GM21786 (cell line): ENCODE data around the gene SMURF1.
"Not testable (repeated sequence)": the region's sequence is repeated elsewhere in the genome, so short reads cannot be mapped to it uniquely, and the experiment has no call there.

Experiments
- ATAC-seq: cut with Tn5 transposase; IDR thresholded peaks from one replicate; pipeline ENCODE4 v1.9.1; 2021; ENCODE audit not compliant: unreplicated experiment

The SMURF1 gene

DNA sequence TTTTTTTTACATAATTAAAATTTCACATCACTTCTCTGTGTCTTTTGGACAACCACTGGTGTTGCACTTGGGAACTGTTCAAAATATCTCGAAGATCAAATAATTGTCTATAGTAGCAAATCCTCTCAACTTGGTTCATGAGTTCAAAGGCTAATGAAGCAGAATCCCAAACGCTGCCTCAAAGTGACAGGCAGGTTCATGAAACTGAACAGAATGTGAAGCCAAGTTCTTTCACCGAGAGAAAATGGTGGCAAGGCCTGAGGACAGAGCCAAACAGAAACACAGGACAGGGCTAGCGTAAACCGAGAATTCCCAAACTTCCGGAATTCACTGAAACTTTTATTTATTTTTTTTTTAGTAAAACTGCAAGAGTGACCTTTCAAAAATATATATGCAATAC is 21.1 kb downstream of the SMURF1 start:
- no peak for ATAC-seq

DNA sequence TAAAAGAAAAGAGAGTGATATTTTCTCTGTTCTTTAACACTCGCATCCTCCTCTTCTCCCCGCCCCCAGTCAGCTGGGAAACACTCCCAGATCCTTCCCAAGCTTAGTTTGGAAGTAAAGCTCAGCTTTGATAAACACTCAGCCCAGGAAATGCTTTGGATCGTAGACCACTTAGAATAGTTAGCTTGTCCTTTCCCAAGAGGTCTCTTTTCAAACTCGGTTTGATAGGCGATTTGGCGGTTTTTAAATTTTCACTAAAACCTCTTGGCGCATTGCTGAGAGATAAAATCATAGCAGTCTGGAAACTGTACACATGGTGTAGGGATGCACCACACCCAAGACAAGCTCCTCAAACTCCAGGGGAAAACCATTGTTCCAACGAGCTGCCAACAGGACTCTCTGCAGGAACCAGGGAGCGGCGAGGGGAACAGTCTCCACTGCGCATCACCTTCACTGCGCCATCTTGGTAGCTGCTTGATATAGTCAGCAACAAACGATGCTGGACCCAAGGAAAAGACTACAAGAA is 22.3 kb downstream of the SMURF1 start:
- no peak for ATAC-seq

DNA sequence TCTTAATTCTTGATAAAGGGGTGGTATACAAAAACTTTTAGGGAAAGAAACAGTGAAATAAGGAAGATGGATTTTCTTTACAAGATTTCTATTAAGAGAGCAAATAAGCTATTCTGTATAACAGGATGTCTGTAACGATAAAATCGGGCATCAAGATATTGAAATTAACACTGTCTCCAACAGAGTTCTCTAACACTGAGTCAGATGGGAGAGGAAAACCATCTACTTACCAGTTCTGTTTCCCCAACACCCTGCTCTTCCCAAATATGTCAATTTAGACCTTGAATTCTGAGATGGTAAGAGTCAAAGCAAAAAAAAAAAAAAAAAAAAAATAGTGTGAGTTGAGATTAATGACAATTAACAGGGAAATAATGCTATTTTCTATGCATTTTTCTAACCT is 23.0 kb downstream of the SMURF1 start:
- ATAC-seq = no peak

DNA sequence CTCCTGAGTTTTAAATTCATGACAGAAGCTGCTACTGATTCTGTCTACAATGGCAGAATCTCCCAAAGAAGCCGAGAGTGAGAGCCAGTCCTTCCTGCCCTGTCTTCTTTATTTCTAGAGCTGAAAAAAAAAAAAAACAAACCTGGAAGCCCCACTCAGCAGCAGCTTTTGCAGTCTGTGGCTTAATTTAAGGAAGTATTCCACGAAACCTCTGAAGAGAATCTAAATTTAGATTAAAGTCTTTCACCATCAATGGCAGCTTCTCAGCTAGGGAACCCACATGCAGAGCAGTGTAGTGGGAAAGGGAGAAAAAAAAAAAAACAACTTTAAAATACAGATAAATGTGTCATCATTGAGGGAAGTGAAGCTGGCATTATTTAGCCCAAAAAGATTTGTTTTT is 23.4 kb downstream of the SMURF1 start:
- no peak for ATAC-seq

DNA sequence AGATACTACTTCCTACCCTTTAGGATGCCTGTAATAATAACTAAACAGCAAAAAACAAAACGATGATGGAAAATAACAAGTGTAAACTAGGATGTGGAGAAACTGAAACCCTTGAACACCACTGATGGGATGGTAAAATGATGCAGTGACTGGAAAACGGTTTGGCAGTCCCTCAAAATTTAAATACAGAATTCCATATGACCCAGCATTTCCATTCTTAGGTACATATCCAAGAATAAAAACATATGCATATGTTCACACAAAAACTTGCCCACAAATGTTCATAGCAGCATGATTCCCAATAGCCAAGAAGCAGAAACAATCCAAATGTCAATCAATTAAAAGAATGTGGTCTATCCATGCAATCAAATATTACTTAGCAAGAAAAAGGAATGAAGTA is 25.8 kb downstream of the SMURF1 start:
- no peak for ATAC-seq

DNA sequence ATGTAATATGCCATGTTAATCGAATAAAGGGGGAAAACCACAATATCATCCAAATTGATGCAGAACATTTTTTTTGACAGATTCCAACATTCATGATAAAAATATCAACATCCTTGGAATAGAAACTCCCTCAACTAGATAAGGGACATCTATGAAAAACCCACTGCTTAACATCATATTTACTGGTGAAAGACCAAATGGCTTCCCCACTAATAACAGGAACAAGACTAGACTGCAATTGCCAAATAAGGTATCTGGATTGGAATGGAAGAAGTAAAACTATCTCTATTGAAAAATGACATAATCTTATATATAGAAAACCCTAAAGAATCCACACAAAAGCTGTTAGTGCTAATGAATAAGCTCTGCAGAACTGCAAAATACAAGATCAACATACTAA is 27.8 kb downstream of the SMURF1 start:
- ATAC-seq = no peak

DNA sequence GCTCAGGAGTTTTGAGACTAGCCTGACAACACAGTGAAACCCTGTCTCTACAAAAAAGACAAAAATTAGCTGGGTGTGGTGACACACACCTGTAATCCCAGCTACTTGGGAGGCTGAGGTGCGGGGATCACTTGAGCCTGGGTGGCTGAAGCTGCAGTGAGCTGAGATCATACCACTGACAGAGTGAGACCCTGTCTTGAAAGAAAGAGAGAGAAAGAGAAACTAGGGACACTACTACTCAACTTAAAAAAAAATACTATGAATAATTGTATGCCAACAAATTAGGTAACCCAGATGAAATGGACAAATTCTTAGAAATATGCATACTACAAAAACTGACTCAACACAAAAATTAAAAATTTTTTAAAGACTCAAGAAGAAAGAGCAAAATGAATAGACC is 28.5 kb downstream of the SMURF1 start:
- no peak for ATAC-seq

DNA sequence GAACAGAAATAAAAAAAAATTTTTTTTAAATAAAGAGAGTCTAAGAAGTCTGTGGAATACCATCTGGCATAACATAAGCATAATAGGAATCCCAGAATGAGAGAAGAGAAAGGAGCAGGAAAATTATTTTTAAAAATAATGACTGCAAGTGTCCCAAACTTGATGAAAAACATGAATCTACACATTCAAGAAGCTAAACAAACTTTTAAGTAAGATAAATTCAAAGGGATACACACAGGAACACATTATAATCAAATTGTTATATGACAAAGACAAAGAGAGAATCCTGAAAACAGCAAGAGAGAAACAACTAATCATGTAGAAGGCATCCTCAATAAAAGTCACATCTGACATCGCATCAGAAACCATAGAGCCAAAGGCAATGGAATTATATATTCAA is 30.9 kb downstream of the SMURF1 start:
- no peak for ATAC-seq

DNA sequence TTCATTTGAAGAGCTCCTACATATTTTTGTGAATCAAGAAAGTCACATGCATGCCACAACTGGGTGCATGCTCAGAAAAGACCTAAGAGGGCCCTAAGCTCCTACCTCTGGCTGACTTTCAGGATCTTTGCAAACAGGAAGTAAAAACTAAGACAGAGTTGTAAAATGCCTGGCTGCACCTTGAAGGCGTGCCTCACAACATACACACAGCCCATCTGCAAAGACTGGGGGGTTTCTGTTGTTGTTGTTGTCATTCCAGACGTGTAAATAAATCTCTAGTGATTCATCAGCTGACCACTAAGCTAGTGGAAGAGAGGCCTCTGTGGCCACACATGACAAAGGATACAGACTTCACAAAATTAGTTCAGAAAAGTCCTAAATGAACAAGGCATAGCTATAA is 31.8 kb downstream of the SMURF1 start:
- ATAC-seq = peak; percentile 85

DNA sequence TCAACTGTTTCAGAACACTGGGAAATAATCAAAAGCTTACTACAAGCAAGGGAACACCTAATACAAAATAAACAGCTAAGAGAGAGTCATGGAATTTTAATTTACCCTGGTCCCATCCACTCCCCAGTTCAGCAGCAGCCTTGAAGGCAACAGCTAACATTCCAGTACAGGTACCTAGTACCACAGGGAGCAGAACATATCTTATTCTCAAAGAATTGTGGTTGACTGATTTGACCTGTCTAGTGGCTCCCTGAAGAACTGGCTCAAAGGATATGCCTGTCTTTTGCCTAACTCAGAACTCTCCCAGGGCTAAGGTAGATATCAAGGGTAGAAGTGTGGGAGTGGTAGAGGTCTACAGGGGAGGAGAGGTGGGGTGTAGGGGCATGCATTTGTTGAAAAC is 32.3 kb downstream of the SMURF1 start:
- peak; percentile 8 for ATAC-seq

DNA sequence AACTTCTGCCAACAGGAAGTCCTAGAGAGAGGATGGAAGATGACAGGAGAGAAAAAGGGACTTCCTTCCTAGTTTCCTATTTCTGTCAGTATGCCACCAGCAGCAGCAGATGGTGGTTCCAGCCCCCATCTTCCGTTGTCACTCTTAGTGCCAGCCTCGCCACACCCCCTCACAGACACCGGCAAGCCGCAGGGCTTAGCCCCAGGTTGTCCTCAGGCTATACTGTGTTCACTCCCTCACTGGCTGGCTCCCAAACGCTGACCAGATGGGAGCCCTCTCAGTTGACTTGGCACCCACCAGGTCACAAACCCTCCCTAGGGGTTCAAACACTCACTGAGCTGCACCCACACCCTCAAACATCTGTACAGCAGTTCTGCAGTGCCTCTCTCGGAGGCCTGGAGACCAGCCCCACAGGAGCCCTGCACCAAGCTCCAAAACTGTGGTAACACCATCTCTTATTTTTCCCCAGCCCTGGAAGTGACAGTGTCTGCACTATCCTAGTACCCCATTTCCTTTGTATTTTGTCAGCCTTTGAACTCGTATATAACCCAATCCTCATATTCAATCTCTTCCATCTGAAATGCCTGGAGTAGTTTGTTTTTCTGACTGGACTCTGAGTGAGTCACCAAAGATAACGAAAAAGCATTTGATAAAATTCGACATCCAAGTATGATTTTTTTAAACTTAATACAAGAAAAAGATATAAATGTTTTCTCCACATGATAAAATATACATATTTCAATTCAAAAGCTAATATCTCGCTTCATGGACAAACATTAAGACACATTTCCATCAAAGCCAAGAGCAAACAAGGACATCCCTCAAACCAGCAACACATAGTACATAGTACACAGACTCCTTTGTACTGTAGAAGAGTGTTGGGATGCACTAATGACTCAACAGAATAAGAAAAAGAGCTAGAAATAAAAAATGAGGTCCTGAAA is 34.5 kb downstream of the SMURF1 start:
- no peak for ATAC-seq

DNA sequence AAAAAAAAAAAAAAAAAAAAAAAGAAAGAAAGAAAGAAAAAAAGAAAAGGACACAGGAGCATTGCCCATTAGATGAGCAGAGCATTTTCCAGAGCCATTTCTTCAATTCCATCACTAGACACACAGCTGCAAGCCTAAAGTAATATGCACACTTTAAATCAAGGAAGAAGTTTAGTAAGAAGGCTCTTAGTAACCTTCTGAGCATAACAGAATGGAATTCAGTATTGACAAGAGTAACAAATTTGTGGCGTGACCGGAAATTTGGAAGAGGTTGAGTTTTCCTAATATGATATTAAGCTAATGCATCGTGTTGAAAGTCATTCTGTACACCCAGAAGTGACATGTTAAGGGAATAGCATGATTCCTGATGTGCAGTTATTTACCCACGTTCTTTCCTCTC is 35.3 kb downstream of the SMURF1 start:
- ATAC-seq = no peak

DNA sequence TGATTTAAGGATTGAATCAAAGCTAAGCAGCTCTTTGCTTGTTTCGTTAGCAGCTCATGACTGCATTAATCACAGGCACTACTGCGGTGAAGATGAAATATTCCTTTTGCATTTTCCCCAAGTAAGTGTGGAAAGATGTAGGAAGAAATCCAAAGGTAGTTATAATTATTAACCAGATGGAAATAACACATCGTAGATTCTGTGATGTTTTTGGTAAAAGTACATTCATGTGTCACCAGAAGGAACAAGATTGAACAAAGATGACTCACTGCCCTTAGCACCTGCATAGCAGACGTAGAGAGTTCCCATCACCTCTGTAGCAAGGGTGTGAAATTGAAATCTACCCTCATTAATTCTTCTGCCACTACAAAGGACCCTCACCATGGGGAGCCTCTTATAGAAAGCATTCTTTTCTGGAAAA is 37.1 kb downstream of the SMURF1 start:
- ATAC-seq = no peak

DNA sequence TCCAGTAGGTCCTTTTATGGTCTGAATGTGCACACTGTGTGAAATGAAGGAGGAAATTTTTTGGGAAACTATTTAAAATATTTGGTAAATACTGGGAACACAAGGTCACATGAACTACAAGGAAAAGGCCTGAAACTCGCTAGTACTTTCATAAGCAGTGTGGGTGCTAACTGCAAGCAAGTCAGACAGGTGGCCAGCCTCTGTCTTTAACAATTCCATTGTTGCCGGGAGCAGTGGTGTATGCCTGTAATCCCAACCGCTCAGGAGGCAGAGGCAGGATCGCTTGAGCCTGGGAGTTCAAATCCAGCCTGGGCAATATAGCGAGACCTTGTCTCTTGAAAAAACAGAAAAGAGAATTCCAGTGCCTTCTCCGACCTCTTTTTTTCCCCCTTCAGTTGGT is 37.5 kb downstream of the SMURF1 start:
- ATAC-seq = no peak

DNA sequence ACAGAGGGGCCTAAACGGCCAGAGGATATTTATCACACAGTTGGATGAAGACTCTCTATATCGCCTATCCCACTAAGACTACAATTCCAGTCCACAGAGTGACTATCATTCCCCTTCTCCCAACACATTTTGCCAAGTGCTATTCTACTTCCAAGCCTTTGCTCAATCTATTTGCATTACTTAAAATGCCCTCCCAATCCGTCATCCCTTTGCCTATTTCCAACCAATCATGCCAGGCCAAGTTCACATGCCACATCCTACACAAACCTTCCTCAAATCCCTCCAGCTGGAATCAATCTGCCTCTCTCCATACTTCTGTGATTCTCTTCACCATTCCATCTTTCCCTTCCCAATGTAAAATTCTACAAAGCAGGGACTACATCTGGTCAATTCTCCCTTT is 38.2 kb downstream of the SMURF1 start:
- ATAC-seq = no peak

DNA sequence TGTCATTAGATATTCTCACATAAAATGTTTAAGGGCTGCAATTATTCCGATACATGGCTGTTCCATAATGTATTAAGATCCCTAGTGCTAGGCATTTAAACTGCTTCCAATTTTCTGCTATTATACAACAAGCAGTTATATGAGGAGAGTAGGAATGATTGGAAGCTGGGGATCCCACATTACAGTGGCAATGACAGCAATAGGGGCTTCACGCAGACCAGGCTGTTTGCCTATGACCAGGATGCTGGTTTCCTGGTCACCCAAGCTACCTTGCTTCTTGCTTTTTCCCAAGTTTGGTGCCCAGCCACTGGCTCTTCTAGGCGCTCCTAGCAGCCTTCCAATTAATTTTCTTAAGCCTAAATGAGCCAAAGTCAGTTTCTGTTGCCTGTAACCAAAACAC is 39.3 kb downstream of the SMURF1 start:
- ATAC-seq = no peak

DNA sequence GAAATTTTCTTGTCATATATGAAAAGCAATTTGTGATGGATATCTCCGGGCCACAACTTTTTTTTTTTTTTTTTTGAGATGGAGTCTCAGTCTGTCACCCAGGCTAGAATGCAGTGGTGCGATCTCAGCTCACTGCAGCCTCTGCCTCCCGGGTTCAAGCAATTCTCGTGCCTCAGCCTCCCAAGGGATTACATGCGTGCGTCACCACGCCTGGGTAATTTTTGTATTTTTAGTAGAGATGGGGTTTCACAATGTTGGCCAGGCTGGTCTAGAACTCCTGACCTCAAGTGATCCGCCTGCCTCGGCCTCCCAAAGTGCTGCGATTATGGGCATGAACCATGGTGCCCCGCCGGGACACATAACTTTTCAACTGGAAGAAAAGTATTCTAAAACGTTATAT is 40.1 kb downstream of the SMURF1 start:
- ATAC-seq = not testable (repeated sequence)

DNA sequence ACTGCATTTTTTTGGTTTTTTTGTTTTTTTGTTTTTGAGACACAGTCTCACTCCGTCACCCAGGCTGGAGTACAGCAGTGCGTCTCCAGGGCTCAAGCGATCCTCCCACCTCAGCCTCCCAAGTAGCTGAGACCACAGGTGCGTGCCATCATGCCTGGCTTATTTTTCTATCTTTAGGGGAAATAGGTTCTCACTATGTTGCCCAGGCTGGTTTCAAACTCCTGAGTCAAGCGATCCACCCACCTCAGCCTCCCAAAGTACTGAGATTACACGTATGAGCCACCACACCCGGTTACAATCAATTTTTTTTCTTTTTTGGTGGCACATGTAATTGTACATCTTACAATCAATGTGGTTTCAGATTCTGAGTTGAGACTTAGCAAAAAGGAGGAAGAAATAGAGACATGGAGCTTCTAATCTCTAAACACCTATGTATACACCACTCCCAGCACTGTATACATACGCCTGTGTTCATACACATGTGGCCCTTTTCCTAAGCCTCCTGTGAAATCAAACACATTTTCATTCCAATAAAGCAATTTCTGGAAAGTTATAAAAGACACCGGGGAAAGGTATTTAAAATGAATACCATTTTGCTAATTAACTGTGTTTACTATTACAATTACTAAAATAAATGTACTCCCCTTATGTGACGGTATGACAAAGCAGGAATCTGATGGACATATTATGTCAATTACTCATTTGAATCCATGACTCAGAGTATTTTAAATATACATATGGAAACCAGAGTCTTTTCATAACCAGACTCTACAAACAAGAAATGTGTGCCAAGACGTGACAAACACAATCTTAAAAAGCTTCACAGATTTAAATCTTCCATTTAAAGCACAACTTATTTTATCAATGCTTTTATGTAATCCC is 40.9 kb downstream of the SMURF1 start:
- ATAC-seq = no peak

DNA sequence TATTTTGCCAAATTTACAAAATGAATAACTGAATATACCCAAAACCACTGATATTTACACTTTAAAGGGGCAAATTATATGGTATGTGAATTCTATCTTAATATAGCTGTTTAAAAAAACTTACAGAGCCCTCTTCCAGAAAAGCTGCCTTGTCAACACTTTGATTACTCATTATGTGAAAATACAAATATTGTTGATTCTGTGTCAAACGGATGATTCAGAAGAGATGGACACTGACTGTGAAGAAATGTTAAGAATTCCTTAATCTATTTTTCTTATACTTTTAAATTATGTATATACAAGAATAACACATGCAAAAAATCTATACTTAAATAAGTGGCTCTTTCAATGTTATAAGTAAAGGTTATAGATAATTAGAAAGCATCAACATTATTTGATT is 41.5 kb downstream of the SMURF1 start:
- no peak for ATAC-seq

DNA sequence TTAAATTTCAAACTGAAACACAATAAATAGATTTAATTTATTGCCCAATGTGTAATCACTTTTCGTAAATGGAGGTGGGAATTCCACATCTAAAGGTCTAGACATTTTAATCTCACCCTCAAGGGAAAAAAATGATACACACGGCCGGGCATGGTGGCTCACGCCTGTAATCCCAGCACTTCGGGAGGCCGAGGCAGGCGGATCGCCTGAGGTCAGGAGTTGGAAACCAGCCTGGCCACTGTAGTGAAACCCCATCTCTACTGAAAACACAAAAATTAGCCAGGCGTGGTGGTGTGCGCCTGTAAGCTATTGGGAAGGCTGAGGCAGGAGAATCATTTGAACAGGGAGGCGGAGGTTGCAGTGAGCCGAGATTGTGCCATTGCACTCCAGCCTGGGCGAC is 42.4 kb downstream of the SMURF1 start:
- ATAC-seq = not testable (repeated sequence)

DNA sequence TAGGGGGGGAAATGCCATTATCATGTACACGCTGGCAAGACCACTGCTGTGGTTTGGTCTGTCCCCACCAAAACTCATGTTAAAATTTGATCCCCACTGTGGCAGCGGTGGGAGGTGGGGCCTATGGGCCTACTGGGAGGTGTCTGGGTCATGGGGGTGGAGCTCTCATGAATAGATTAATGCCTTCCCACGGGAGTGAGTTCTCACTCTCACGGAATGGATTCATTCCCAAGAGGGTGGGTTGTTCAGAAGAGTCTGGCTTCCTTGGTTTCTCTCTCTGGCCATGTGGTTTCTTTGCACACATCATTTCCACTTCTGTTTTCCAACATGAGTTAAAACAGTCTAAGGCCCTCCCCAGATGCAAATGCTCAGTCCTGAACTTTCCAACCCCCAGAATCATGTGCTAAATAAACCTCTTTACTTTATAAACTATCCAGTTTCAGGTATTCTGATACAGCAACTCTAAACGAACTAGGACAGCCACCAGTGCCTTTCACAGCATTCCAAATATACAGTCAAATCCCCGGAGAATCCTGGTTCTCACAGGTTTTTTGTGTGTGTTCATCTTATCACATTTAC is 44.3 kb downstream of the SMURF1 start:
- ATAC-seq = no peak
